HG03025 (cell line): Measurements from ENCODE around the gene PDE4D.
A peak's percentile ranks its signal among the peaks of the same experiment; 100 is the strongest.
"Not testable (repeated sequence)": the region's sequence is repeated elsewhere in the genome, so short reads cannot be mapped to it uniquely, and the experiment has no call there.

Experiments
- ATAC-seq: cut with Tn5 transposase; IDR thresholded peaks from one replicate; pipeline ENCODE4 v1.9.1; 2021; ENCODE audit warnings: mild to moderate bottlenecking, moderate library complexity; ENCODE audit not compliant: unreplicated experiment, low FRiP score

Gene PDE4D

DNA sequence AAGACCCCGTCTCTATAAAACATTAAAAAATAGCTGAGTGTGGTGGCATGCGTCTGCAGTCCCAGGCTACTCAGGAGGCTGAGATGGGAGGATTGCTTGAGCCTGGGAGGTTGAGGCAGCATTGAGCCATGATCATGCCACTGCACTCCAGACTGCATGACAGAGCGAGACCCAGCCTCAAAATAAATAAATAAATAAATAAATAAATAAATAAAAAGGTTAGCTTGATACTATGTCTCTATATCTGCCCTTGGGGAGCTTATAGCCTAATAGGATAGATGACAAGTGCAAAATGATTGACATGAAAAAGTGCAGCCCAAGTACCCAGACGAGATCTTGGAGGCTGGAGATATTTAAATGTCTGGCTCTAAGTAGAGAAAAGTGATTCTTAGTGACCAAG lies 122.6 kb downstream of the PDE4D start:
- no peak for ATAC-seq

DNA sequence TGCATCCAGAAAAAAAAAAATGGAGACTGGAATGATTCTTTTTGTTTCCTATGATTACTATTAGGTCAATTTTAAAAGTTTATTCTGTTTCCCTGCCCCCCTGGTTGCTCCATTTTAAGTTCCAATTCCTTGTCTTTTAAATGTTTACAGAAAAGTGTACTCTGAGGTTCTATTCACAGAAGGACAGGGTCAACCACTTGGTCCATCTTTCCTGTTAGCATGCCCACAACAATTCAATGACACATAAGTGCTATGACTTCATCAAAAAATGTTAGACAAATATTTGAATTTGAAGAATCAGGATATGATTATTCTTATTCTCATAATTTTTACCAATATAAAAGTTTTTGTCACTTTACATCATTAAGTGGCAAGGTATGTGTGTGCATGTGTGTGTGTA lies 123.7 kb downstream of the PDE4D start:
- ATAC-seq: no peak

DNA sequence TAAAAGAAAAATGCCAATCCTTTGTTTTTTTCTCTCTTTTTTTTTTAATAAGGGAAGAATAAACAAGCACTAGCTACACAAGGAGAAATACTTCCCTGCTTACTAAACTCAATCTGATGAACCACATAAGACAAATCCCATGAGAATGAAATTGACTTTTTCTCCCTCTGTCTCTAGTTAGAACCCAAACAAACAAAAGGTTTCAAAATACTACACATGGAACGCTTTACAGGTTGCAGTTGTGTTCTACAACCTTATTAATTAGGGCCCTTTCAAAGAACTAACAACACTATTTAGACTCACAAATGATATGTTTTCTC lies 124.5 kb downstream of the PDE4D start:
- no peak for ATAC-seq

DNA sequence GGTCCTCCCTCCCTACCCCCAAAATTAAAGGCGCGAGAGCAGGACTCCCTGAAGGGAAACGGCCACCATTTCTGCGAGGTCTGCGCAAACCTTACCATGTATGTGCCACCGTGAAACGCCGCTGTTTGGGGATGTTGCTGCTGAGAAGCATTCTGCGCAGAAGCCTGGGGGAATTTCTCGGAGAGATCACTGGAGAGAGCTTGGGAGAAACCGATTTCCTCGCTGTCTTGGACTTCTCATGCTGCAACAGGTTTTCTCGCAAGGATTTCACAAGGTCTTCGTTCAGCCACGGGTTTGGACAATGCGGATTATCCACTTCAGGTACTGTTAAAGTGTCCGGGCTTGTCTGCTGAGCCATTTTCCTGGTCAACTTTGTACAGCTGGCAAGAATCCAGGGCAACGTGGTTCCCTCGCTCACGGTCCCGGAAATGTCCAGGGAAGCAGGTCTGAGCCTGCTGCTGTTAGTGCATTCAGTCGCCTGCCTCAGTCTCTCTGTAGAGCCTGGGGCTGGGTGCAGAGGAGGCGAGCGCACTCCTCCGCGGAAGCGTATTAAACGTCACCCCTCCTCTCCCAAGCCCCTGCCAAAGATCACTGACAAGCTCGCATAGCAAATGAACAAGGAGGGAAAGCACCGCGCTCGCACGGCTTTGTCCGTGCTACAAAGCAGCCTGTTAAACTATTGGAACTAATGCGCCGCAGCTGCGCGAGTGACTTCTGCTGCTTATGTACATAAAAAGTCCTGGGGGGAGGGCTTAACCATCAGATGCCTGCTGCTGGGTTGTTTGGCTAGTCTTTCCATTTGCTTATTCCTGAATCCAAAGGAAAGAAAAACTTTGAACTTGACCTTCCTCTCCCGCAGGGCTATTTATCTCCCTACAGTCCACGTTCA lies 125.1 kb downstream of the PDE4D start:
- no peak for ATAC-seq

DNA sequence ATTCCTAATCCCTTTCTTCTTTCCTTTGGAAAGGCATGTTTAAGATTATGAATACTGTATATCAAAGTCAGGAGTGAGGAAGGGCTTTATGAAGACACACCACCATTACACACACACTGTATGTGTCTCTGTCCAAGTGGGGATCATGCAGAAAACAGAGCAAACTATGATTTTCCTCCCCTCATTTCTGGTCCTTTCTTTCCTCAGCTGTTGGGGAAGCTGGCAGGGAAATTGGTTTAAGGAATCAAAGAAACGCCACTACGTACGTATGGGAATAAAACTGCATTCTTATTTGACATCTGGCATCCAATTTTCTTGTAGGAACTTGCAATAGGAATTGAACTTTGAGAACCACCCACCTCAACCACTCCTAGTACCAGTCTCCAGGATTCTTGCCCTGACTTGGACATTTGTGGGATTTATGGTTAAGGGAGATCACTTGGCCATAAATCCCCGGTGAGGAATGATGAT lies 125.8 kb downstream of the PDE4D start:
- ATAC-seq: no peak

DNA sequence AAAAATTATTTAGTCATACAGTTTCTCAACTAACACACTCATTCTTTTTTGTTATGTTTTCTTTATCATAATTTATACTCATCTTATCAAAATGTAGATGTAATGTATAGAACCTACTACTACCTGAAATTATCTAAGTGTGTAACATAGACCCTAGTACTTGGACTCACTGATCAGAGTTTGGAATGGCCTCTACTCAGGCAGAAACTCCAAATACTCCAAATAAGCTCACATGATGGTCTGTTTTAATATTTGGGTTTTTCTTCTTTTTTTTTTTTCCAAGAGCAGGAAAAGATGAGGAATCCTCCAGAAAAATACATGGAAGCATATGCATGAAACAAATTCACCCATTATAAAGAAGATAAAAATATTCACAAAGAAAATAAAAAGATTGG lies 126.3 kb downstream of the PDE4D start:
- no peak for ATAC-seq

DNA sequence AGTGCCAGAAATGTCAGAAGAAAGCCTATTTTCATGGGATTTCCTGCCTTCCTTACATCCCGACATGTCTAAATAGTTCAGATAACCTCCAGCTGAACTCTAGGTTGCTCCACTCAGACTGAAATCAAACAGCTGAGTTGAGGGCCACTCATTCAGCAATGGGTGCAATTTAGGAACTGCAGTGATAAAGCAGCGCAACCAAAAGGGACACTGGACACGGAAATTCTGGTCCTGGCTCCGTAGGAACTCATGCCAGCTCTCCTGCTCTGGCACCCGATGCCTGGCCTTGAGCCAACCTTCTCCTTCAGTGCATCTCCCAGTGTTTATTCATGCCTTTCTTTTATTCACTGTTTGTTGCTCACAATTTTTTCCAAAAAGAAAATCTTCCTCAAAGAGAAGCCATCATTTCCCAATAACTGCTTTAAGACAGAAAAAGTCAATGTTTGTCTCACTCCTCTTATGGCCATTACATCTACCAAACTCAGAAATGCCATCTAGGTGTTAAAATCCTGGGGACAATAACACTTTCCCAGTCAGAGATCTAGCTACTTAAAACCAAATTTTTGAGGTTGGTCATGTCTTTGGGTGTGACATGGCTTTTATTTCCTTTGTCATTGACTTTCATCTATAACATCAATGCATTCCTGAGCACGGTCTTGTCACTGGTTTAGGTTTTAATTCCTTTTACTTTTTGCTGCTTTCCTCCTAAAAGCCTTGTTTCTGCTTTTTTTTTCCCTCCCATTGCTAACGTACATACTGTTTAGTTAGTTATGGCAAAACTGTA lies 126.9 kb downstream of the PDE4D start:
- no peak for ATAC-seq

DNA sequence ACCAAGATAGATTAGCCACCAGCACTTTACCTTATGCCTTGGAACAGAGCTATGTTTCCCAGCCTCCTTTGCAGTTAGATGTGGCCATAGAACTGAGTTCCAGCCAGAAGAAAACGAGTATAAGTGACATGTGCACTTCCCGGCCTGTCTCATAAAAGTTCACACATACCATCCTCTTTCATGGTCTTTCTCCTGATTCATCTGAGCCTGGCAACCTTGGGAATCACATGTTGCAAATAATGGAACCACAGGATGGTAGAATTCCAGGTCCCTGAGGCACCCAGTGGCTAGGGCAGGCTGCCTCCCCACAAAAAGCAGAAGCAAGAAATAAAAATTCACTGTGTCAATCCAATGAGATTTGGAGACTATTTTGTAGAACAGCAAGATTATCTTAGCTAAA lies 128.1 kb downstream of the PDE4D start:
- no peak for ATAC-seq

DNA sequence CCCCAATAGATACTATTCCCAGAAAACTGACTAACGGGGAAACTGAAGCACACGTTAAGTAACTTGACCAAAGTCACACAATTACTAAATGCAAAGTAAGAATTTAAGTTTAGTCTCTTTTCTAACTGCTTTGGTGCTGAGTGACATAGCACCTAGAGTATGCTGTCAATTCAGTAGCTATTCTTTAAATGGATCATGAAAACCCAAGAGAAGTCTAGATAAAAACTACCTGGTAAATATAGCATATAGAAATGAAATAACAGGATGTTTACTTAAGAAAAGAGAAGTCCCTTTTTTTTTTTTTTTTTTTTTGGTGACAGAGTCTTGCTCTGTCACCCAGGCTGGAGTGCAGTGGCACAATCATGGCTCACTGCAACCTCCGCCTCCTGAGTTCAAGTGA lies 129.2 kb downstream of the PDE4D start:
- ATAC-seq: no peak

DNA sequence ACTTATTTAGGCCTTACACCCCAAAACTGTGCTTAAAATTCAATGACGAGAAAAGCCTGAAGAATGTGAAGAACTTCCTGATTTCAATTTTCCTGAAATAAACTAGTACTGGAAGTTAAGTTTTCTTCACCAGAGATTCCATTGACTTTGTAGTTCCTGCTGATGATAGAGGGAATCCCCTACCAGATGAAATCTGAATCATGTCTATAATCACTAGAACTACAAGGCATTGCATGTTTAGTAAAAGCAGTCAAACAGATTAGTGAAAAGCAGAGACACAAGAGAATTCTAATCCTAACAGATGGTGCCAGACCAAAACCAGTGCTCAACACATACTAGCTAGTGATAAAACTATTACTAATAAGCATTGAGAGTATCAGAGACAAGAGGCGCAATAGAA lies 130.0 kb downstream of the PDE4D start:
- ATAC-seq: no peak

DNA sequence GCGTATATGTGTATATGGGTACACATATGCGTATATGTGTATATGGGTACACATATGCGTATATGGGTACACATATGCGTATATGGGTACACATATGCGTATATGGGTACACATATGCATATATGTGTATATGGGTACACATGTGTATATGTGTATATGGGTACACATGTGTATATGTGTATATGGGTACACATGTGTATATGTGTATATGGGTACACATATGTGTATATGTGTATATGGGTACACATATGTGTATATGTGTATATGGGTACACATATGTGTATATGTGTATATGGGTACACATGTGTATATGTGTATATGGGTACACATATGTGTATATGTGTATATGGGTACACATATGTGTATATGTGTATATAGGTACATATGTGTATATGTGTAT lies 131.3 kb downstream of the PDE4D start:
- ATAC-seq: not testable (repeated sequence)

DNA sequence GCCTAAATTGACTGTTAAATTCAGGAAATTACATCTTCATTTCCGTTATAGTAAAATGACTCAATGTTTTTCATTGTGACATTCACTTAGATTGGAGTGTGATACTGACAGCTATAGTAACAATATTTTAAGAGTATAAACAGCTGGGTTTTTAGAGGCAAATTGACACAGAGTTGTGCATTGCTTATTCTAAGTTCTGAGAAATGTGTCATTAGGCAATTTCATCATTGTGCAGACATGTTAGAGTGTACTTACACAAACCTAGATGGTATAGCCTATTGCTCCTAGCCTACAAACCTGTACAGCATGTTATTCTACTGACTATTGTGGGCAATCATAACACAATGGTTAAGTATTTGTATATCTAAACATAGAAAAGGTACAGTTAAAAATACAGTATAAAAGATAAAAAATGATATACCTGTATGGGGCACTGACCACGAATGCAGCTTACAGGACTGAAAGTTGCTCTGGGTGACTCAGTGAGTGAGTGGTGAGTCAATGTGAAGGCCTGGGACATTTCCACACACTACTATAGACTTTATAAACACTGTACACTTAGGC lies 132.7 kb downstream of the PDE4D start:
- peak; percentile 70 for ATAC-seq

DNA sequence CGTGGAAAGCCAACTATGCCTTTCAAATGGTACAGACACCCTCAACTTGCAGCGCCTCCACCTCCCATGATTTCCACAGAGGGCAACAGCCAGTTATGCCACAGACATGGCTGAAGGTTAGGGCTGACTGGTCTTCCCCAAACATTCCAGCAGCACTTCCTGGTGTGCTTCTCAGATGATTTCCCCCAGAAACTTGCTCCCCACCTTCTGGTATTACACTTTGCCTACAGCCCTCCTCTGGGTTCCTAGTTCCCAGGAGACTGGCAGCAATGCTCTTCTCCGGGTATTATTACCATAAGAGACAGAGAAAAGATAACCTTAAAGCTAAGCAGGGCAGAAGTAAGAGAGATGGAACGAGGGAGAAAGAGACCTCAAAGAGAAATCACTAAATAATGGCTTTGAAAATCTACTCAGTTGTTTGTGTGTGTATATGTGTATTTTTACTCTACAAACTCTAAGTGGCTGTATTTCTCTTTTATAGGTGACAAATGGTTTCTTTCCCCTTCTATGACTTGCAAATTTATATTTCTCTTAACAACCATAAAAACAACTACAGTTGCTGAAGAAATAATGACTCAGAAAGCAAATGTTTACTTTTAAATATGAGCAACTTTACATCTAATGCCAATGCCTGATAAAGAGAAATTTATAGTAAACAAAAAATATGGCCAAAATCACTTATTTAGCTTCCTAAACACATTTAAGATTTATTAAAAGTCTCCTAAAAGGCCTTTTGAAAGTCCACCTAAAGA lies 133.8 kb downstream of the PDE4D start:
- ATAC-seq: no peak

DNA sequence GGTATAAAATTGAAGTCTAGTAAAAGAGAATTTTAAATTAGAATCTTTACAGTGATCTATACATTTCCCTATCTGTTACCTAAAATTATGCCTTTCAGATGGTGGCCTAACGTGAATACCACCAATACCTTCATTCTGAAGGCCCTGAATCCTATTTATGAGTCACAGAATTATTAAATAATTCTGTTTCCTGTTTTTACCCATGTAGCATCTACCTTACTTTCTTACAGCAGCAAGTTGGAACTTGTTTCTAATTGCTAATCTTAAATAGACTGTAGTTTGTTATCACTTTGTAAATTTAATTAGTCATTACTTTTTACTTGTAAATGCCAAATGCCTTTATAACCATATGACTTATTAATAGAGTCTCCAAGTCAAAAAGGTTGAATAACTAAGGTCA lies 135.0 kb downstream of the PDE4D start:
- no peak for ATAC-seq

DNA sequence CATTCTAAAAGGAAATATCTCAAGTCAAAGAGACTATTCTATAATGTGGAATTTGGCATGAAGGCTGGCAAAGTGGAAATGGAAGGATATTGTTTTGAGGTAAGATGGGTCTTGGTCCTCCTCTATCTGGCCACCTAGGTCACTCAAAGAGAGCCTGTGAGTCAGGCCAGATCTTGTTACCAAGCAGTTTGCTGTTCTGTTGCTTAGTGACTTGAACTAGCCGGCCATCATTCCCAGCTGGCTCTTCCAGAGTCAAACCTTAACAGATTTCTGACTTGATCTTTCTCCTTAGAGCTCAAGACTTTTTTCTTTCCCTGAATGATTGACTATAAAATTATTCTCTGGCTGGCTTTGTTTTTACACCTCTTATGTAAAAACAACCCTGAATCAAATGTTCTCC lies 136.1 kb downstream of the PDE4D start:
- no peak for ATAC-seq

DNA sequence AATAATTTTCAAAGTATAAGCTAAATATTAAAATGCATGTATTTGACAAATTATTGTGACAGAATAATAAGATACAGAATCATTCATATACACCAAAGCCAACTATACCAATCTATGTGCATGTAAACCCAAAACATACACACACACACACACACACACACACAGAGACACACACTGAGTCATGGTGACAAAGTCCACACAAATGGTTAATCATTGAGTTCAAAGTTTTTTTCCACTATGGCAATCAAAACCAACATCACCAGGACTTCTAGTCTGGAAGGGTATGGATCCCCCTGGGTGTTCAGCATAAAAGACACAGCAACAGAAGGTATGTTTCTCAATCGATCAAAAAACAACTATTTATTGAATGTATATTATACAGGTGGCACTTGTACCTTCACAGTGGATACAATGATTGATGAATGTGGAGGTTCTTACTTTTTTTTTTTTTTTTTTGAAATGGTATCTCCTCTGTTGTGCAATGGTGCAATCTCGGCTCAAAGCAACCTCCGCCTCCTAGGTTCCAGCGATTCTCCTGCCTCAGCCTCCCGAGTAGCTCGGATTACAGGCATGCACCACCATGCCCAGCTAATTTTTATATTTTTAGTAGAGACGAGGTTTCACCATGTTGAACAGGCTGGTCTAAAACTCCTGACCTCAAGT lies 137.0 kb downstream of the PDE4D start:
- ATAC-seq: no peak

DNA sequence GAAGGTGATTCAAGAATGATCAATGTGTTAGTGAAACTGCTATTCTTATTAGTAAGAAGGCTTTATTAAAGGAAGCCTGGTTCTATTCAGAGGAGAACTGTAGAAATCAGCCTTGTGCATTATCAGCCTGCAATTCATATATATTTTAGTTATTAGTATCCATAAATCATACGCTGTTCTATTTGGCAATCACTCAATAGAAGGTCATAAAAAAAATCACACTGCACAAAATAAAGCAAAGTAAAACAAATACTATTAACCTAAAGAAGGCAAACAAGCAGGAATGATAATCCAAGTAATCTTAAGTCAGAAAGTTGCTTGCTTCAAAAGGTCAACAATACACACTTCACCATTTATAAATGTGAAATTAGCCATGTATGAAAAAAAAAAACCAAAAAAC lies 138.1 kb downstream of the PDE4D start:
- no peak for ATAC-seq

DNA sequence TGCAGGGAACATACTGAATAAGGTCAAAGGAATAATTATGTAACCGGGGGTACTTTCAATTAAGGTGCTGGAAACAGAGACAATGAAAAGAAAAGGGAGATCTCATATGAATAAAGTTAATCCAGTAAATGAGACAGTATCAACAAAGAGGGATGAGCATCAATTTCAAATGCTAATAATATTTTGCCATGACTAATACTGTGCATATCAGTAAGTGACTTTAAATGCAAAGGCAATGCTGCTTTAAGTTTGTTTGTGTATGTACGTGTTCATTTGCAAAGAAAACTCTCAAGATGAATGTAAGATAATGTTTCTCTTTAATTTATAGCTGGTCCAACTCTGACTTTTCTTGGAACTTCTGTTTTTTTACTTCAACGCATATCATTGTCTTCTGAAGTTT lies 139.9 kb downstream of the PDE4D start:
- no peak for ATAC-seq

DNA sequence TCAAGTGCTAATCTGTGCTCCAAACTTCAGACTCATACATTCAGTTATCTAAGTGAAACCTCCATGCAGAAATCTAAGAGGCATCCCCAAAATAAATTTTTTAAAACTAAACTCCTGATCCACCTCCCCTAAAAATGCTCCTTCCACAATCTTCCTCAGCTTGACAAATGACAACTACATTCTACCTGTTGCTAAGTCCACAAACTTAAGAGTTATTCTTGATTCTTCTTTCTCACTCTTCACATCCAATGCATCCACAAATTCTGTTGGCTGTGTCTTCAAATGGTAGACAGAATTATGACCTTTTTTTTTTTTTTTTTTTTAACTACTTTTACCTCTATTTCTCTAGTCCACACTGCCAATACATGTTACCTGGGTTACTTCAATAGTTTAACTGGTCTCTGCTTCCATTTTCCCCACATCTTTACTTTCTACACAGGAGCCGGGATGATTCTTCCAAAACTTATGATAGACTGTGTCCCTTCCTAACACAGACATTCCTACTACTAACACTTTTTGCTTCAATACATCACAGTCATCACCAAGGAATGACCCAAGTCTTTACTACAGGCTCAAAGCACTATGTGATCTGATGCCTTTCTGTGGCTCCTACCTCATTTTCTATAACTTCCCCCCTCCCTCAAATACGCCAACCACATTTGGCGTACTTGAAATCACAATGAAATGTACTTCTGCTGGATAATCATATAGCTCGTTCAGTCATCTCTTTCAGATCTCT lies 143.6 kb downstream of the PDE4D start:
- no peak for ATAC-seq
